Caco-2 (cell line): ENCODE results near the gene SMYD3. TPM values are rescaled to one million over a fixed set of nuclear protein-coding genes. Genes with fewer than 3 reads are reported as not detected.

Experiments used
- BruUV-seq: library from RNA; stranded (reverse); fragments of 400-500 nt; replicated peaks from 2 replicates; lab custom pipeline; 2021; lab: Mats Ljungman, UMichigan
- CTCF ChIA-PET: fragments of 300-600 bp; sonication (Branson Sonifier 250); formaldehyde crosslinking; loops from one replicate; lab custom pipeline; 2022; ENCODE audit warnings: antibody characterized with exemption; lab: Charles Lee
- POLR2A ChIA-PET: fragments of 300-600 bp; sonication (Branson Sonifier 250); formaldehyde crosslinking; loops from one replicate; lab custom pipeline; 2022; ENCODE audit warnings: antibody characterized with exemption; lab: Charles Lee
- DNase-seq, 2 experiments: peaks; one replicate each; pipeline versions ENCODE4 v3.0.0 to v3.0.0-alpha.2; 2020 to 2022
- H3K27me3 ChIP-seq: replicated peaks from 2 replicates; pipeline ENCODE4 v1.6.0; 2011; ENCODE audit warnings: low read length; ENCODE audit not compliant: control insufficient read depth, insufficient read depth
- H3K36me3 ChIP-seq: 2 replicates; pipeline ENCODE4 v1.5.1; 2011; ENCODE audit warnings: low read length; ENCODE audit not compliant: control insufficient read depth, insufficient read depth
- H3K4me1 ChIP-seq: fragments of 250-450 bp; sonication (Bioruptor Pico); 2 replicates; pipeline ENCODE4 v1.5.1; 2020; ENCODE audit warnings: mild to moderate bottlenecking
- H3K4me3 ChIP-seq: 2 replicates; pipeline ENCODE4 v1.5.1; 2011; ENCODE audit warnings: low read depth, mild to moderate bottlenecking, control low read depth, low read length
- H3K9me3 ChIP-seq: fragments of 250-450 bp; sonication (Bioruptor Pico); 2 replicates; pipeline ENCODE4 v1.5.1; 2020; ENCODE audit warnings: mild to moderate bottlenecking, moderate library complexity
- H3K27ac Mint-ChIP-seq: one replicate; pipeline ENCODE4 v1.8.0; 2022; ENCODE audit warnings: mixed read lengths; ENCODE audit not compliant: unreplicated experiment
- H3K27me3 Mint-ChIP-seq: one replicate; pipeline ENCODE4 v1.8.0; 2022; ENCODE audit warnings: mixed read lengths; ENCODE audit not compliant: insufficient read depth, unreplicated experiment
- H3K36me3 Mint-ChIP-seq: one replicate; pipeline ENCODE4 v1.8.0; 2022; ENCODE audit warnings: mild to moderate bottlenecking, mixed read lengths; ENCODE audit not compliant: insufficient read depth, unreplicated experiment
- H3K4me1 Mint-ChIP-seq: one replicate; pipeline ENCODE4 v1.8.0; 2022; ENCODE audit warnings: low read depth, mixed read lengths; ENCODE audit not compliant: unreplicated experiment
- H3K4me3 Mint-ChIP-seq: one replicate; pipeline ENCODE4 v1.8.0; 2022; ENCODE audit warnings: mild to moderate bottlenecking, moderate library complexity, mixed read lengths; ENCODE audit not compliant: unreplicated experiment
- H3K9me3 Mint-ChIP-seq: one replicate; pipeline ENCODE4 v1.8.0; 2022; ENCODE audit warnings: mixed read lengths; ENCODE audit not compliant: unreplicated experiment
- CTCF ChIP-seq, 2 experiments: fragments of 200-600 bp in 1 of 2; IDR thresholded peaks; 1 replicate in 1 of 2; 2 replicates in 1 of 2; pipeline versions ENCODE4 v1.5.1 to v1.8.0; 2011 to 2022; ENCODE audit warnings: antibody characterized with exemption in 1 of 2, control low read depth in 1 of 2, inconsistent platforms in 1 of 2, low read depth in 1 of 2, low read length in 1 of 2, mild to moderate bottlenecking in 1 of 2, moderate library complexity in 1 of 2; ENCODE audit not compliant: insufficient read depth in 1 of 2, severe bottlenecking in 1 of 2, unreplicated experiment in 1 of 2
- intact Hi-C: fragments of 100-400 bp; cut with micrococcal nuclease; formaldehyde crosslinking; loops from one replicate; pipeline ENCODE4 v1.10.0; 2022; ENCODE audit not compliant: unreplicated experiment
- total RNA-seq: library from RNA; stranded (reverse); gene quantifications from 2 replicates; pipeline ENCODE4 v1.2.3, GENCODE V29; 2022

The SMYD3 gene
- total RNA-seq, 1 experiment from 2014 or later, result 33.0 TPM

- Histone ChIP-seq H3K4me1 (peaks cover 7% of the 10 kb centered on the region), H3K9me3 (peaks cover 2% of the 10 kb centered on the region; the same call in 1 of the 2 replicates), H3K36me3 (no peaks in the 10 kb centered on the region), H3K27me3 (no peaks in the 10 kb centered on the region), H3K4me3 (no peak overlapping the region)
- BruUV-seq, result no TSS peak
- no peak overlapping the region for H3K4me3 Mint-ChIP-seq
- H3K9me3 Mint-ChIP-seq, result no peaks in the 10 kb centered on the region
- ChIA-PET POLR2A (no interaction called here), CTCF (no interaction called here)
- H3K4me1 Mint-ChIP-seq, result peaks cover 17% of the 10 kb centered on the region
- no peaks in the 10 kb centered on the region for H3K36me3 Mint-ChIP-seq
- no peaks in the 10 kb centered on the region for H3K27me3 Mint-ChIP-seq
- no peak for TF ChIP-seq CTCF (IDR thresholded peaks at IDR 0.05; ENCODE audit: insufficient read depth in 1 of 2, low read depth in 1 of 2, low read length in 1 of 2, severe bottlenecking in 1 of 2, unreplicated experiment in 1 of 2)
- DNase-seq, result no peak
- H3K27ac Mint-ChIP-seq, result peak overlapping the region; percentile 75
- intact Hi-C loops, result no loop called here
Measured at GRCh38 chr1:246267426-246267825, 239.7 kb downstream of the SMYD3 start.

- Mint-ChIP-seq H3K27me3 (no peaks in the 10 kb centered on the region), H3K36me3 (no peaks in the 10 kb centered on the region), H3K9me3 (no peaks in the 10 kb centered on the region), H3K4me1 (peaks cover 17% of the 10 kb centered on the region), H3K4me3 (no peak overlapping the region), H3K27ac (no peak overlapping the region)
- TF ChIP-seq CTCF (IDR thresholded peaks at IDR 0.05; ENCODE audit: insufficient read depth in 1 of 2, low read depth in 1 of 2, low read length in 1 of 2, severe bottlenecking in 1 of 2, unreplicated experiment in 1 of 2), result no peak
- POLR2A ChIA-PET, result no interaction called here
- H3K9me3 ChIP-seq, result no peaks in the 10 kb centered on the region
- peaks cover 7% of the 10 kb centered on the region for H3K4me1 ChIP-seq
- H3K27me3 ChIP-seq, result no peaks in the 10 kb centered on the region
- CTCF ChIA-PET, result no interaction called here
- DNase-seq, result no peak
- no peak overlapping the region for H3K4me3 ChIP-seq
- no peaks in the 10 kb centered on the region for H3K36me3 ChIP-seq
- BruUV-seq, result no TSS peak
- intact Hi-C loops, result no loop called here
Measured at GRCh38 chr1:246265481-246265880, 241.6 kb downstream of the SMYD3 start.

GRCh38 chr1:246262281-246262680 lies 244.8 kb downstream of the SMYD3 start:
- Mint-ChIP-seq H3K9me3 (peaks cover 13% of the 10 kb centered on the region), H3K4me3 (no peak overlapping the region), H3K36me3 (no peaks in the 10 kb centered on the region), H3K27me3 (no peaks in the 10 kb centered on the region), H3K27ac (no peak overlapping the region), H3K4me1 (peaks cover 2% of the 10 kb centered on the region)
- Histone ChIP-seq H3K4me1 (peaks cover under 1% of the 10 kb centered on the region; the same call in 1 of the 2 replicates), H3K9me3 (no peaks in the 10 kb centered on the region), H3K4me3 (no peak overlapping the region), H3K27me3 (no peaks in the 10 kb centered on the region), H3K36me3 (no peaks in the 10 kb centered on the region)
- POLR2A ChIA-PET, result no interaction called here
- intact Hi-C loops, result no loop called here
- no peak for TF ChIP-seq CTCF (IDR thresholded peaks at IDR 0.05; ENCODE audit: insufficient read depth in 1 of 2, low read depth in 1 of 2, low read length in 1 of 2, severe bottlenecking in 1 of 2, unreplicated experiment in 1 of 2)
- no peak for DNase-seq
- no TSS peak for BruUV-seq
- CTCF ChIA-PET, result interaction anchor here (0.7 kb wide), 1 partner anchor 18 kb away, joined by 3 read pairs; no protein-coding TSS in a partner anchor
